ENCODE results near the gene ZFYVE9.
"Not testable (repeated sequence)": the region's sequence is repeated elsewhere in the genome, so short reads cannot be mapped to it uniquely, and the experiment has no call there.

ZFYVE9 gene

GRCh38 chr1:52193985-52194384 is 52.1 kb downstream of the ZFYVE9 start:
- Histone ChIP-seq H3K27me3 (replicated peaks; ENCODE audit: control insufficient read depth, insufficient read depth, low read length) (no peaks in the 10 kb centered on the region), H3K9ac (ENCODE audit: low read length) (no peak overlapping the region), H3K9me3 (ENCODE audit: control insufficient read depth, low read length) (no peaks in the 10 kb centered on the region), H3K36me3 (ENCODE audit: control insufficient read depth, insufficient read depth, low read length, severe bottlenecking) (no peaks in the 10 kb centered on the region), H3K4me1 (ENCODE audit: control insufficient read depth, insufficient read depth, low read length) (no peaks in the 10 kb centered on the region), H3K4me3 (ENCODE audit: low read length) (no peak overlapping the region)
- no peak for DNase-seq (ENCODE audit: low read depth)

DNA sequence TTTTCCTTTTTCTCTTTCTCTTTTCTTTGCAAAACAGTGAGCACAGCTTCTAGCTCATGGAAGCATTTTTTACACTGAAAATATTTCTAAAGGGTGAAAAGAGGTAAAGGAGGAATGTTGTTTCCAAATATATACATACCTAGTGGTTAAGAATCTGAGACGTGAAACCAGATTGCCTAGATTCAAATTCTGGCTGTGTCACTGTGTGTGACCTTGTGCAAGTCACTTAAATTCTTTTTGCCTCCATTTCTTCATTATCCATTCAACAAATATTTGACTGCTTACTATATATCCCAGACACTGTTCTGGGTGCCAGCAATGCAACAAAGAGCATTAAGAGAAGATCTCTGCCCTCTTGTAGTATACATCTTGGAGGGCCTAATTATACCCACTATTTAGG is 53.3 kb downstream of the ZFYVE9 start:
- H3K4me3 ChIP-seq (ENCODE audit: low read length) = no peak overlapping the region

GRCh38 chr1:52203935-52204625 is 62.2 kb downstream of the ZFYVE9 start:
- DNase-seq (ENCODE audit: low read depth) = no peak
- H3K9me3 ChIP-seq (ENCODE audit: control insufficient read depth, low read length) = peaks cover 6% of the 10 kb centered on the region

More for the DNA sequence above, 53.3 kb downstream of the ZFYVE9 start:
- Histone ChIP-seq H3K36me3 (ENCODE audit: control insufficient read depth, insufficient read depth, low read length, severe bottlenecking) (no peaks in the 10 kb centered on the region), H3K27me3 (replicated peaks; ENCODE audit: control insufficient read depth, insufficient read depth, low read length) (no peaks in the 10 kb centered on the region), H3K4me1 (ENCODE audit: control insufficient read depth, insufficient read depth, low read length) (no peaks in the 10 kb centered on the region), H3K9ac (ENCODE audit: low read length) (no peak overlapping the region), H3K9me3 (ENCODE audit: control insufficient read depth, low read length) (no peaks in the 10 kb centered on the region)
- DNase-seq (ENCODE audit: low read depth) = peak; percentile 52

DNA sequence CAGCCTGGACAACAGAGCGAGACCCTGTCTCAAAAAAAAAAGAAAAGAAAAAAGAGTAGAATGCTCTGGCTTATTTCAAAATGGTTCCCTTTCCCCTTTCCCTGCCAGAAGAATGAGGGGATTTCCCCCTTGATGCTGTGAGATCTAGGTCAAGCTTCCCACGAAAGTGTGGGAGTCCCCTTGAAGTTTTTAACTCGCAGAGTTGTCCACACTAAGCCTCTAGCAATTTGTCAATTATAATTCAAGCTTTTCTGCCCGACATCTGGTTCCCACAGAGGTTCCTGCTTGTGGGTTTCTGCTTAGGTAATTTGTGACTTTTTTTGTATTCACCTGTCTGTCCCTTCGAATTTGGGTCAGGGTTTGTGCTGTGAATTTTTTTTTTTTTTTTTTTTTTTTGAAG is 62.8 kb downstream of the ZFYVE9 start:
- H3K9me3 ChIP-seq (ENCODE audit: control insufficient read depth, low read length) = peaks cover 6% of the 10 kb centered on the region
- no peak overlapping the region for H3K9ac ChIP-seq (ENCODE audit: low read length)
- H3K27me3 ChIP-seq (replicated peaks; ENCODE audit: control insufficient read depth, insufficient read depth, low read length) = no peaks in the 10 kb centered on the region
- peaks cover 5% of the 10 kb centered on the region for H3K4me1 ChIP-seq (ENCODE audit: control insufficient read depth, insufficient read depth, low read length)
- H3K4me3 ChIP-seq (ENCODE audit: low read length) = no peak overlapping the region
- DNase-seq (ENCODE audit: low read depth) = no peak
- no peaks in the 10 kb centered on the region for H3K36me3 ChIP-seq (ENCODE audit: control insufficient read depth, insufficient read depth, low read length, severe bottlenecking)

More at GRCh38 chr1:52203935-52204625, 62.2 kb downstream of the ZFYVE9 start:
- Histone ChIP-seq H3K27me3 (replicated peaks; ENCODE audit: control insufficient read depth, insufficient read depth, low read length) (no peaks in the 10 kb centered on the region), H3K36me3 (ENCODE audit: control insufficient read depth, insufficient read depth, low read length, severe bottlenecking) (no peaks in the 10 kb centered on the region), H3K4me3 (ENCODE audit: low read length) (no peak overlapping the region), H3K4me1 (ENCODE audit: control insufficient read depth, insufficient read depth, low read length) (peaks cover 5% of the 10 kb centered on the region), H3K9ac (ENCODE audit: low read length) (no peak overlapping the region)

DNA sequence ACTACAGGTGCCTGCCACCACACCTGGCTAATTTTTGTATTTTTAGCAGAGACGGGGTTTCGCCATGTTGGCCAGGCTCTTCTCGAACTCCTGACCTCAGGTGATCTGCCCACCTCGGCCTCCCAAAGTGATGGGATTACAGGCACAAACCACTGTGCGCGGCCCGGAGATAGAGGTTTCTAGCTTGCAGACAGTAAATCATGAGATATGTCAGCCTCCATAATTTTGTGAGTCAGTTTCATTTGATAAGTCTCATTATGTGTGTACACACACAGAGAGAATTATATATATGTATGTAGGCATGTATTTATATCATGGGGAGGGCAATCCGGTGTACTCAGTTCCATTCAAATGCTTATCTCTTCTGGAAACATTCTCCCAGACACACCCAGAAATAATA is 64.8 kb downstream of the ZFYVE9 start:
- H3K27me3 ChIP-seq (replicated peaks; ENCODE audit: control insufficient read depth, insufficient read depth, low read length); H3K4me3 ChIP-seq (ENCODE audit: low read length); H3K9me3 ChIP-seq (ENCODE audit: control insufficient read depth, low read length); H3K4me1 ChIP-seq (ENCODE audit: control insufficient read depth, insufficient read depth, low read length); H3K36me3 ChIP-seq (ENCODE audit: control insufficient read depth, insufficient read depth, low read length, severe bottlenecking); H3K9ac ChIP-seq (ENCODE audit: low read length); DNase-seq (ENCODE audit: low read depth): not testable (repeated sequence)

- no peaks in the 10 kb centered on the region for H3K27me3 ChIP-seq (replicated peaks; ENCODE audit: control insufficient read depth, insufficient read depth, low read length)
- no peak for DNase-seq (ENCODE audit: low read depth)
- H3K9me3 ChIP-seq (ENCODE audit: control insufficient read depth, low read length) = no peaks in the 10 kb centered on the region
- H3K4me3 ChIP-seq (ENCODE audit: low read length) = no peak overlapping the region
- no peak overlapping the region for H3K9ac ChIP-seq (ENCODE audit: low read length)
- no peaks in the 10 kb centered on the region for H3K4me1 ChIP-seq (ENCODE audit: control insufficient read depth, insufficient read depth, low read length)
- H3K36me3 ChIP-seq (ENCODE audit: control insufficient read depth, insufficient read depth, low read length, severe bottlenecking) = no peaks in the 10 kb centered on the region
These were observed 67.5 kb downstream of the ZFYVE9 start for GRCh38 chr1:52209429-52209828.

GRCh38 chr1:52210044-52210443 is 68.2 kb downstream of the ZFYVE9 start:
- no peak for DNase-seq (ENCODE audit: low read depth)
- H3K9me3 ChIP-seq (ENCODE audit: control insufficient read depth, low read length) = no peaks in the 10 kb centered on the region
- H3K4me1 ChIP-seq (ENCODE audit: control insufficient read depth, insufficient read depth, low read length) = no peaks in the 10 kb centered on the region
- H3K27me3 ChIP-seq (replicated peaks; ENCODE audit: control insufficient read depth, insufficient read depth, low read length) = no peaks in the 10 kb centered on the region
- H3K36me3 ChIP-seq (ENCODE audit: control insufficient read depth, insufficient read depth, low read length, severe bottlenecking) = no peaks in the 10 kb centered on the region
- H3K4me3 ChIP-seq (ENCODE audit: low read length) = no peak overlapping the region
- H3K9ac ChIP-seq (ENCODE audit: low read length) = no peak overlapping the region

- no peak for DNase-seq (ENCODE audit: low read depth)
- Histone ChIP-seq H3K9ac (ENCODE audit: low read length) (no peak overlapping the region), H3K9me3 (ENCODE audit: control insufficient read depth, low read length) (peaks cover 25% of the 10 kb centered on the region), H3K27me3 (replicated peaks; ENCODE audit: control insufficient read depth, insufficient read depth, low read length) (no peaks in the 10 kb centered on the region), H3K4me3 (ENCODE audit: low read length) (no peak overlapping the region), H3K36me3 (ENCODE audit: control insufficient read depth, insufficient read depth, low read length, severe bottlenecking) (peaks cover 18% of the 10 kb centered on the region), H3K4me1 (ENCODE audit: control insufficient read depth, insufficient read depth, low read length) (no peaks in the 10 kb centered on the region)
These were observed 75.1 kb downstream of the ZFYVE9 start for GRCh38 chr1:52216907-52217458.

GRCh38 chr1:52225174-52225573 is 83.3 kb downstream of the ZFYVE9 start:
- Histone ChIP-seq H3K4me3 (ENCODE audit: low read length) (no peak overlapping the region), H3K9me3 (ENCODE audit: control insufficient read depth, low read length) (peaks cover 10% of the 10 kb centered on the region), H3K27me3 (replicated peaks; ENCODE audit: control insufficient read depth, insufficient read depth, low read length) (no peaks in the 10 kb centered on the region), H3K9ac (ENCODE audit: low read length) (no peak overlapping the region), H3K4me1 (ENCODE audit: control insufficient read depth, insufficient read depth, low read length) (no peaks in the 10 kb centered on the region), H3K36me3 (ENCODE audit: control insufficient read depth, insufficient read depth, low read length, severe bottlenecking) (peaks cover 5% of the 10 kb centered on the region)
- no peak for DNase-seq (ENCODE audit: low read depth)

DNA sequence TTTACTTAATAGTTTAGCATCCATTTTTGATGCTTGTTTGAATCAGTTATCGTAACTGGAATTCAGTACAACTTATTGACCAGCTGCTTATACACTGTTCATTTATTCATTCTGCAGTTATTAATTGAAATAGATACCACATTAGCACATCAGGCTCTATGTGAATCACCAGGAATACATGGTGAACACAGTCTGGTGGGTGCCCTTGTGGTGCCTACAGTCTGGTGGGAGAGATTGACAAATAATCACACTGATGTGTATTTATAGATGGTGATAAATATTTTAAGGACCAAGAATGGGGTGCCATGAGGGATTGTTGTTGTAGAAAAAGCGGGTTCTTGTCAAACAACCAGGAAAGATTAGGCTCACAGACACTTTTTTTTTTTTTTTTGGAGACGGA is 87.6 kb downstream of the ZFYVE9 start:
- Histone ChIP-seq H3K4me1 (ENCODE audit: control insufficient read depth, insufficient read depth, low read length) (no peaks in the 10 kb centered on the region), H3K9me3 (ENCODE audit: control insufficient read depth, low read length) (peaks cover 10% of the 10 kb centered on the region), H3K4me3 (ENCODE audit: low read length) (no peak overlapping the region), H3K36me3 (ENCODE audit: control insufficient read depth, insufficient read depth, low read length, severe bottlenecking) (peaks cover 5% of the 10 kb centered on the region), H3K9ac (ENCODE audit: low read length) (no peak overlapping the region), H3K27me3 (replicated peaks; ENCODE audit: control insufficient read depth, insufficient read depth, low read length) (no peaks in the 10 kb centered on the region)
- DNase-seq (ENCODE audit: low read depth) = no peak

DNA sequence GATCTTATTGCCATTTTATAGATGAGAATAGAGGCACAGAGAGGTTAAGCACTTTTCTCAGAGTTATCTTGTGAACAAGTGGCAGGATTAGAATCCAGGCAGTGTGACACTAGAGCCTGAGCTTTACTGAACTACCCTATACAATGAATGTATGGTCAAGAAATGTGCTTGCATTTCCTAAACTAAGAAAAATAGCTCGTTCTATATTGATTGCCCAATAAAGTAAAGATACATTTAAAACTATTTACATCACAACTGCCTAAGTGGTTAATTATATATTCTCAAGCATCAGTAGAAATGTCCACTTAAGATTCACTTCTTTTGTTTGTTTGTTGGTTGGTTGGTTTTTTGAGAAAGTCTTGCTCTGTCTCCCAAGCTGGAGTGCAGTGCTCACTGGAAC is 91.6 kb downstream of the ZFYVE9 start:
- peaks cover 22% of the 10 kb centered on the region for H3K4me1 ChIP-seq (ENCODE audit: control insufficient read depth, insufficient read depth, low read length)
- H3K4me3 ChIP-seq (ENCODE audit: low read length) = no peak overlapping the region
- H3K36me3 ChIP-seq (ENCODE audit: control insufficient read depth, insufficient read depth, low read length, severe bottlenecking) = no peaks in the 10 kb centered on the region
- no peaks in the 10 kb centered on the region for H3K27me3 ChIP-seq (replicated peaks; ENCODE audit: control insufficient read depth, insufficient read depth, low read length)
- no peaks in the 10 kb centered on the region for H3K9me3 ChIP-seq (ENCODE audit: control insufficient read depth, low read length)
- DNase-seq (ENCODE audit: low read depth) = no peak
- no peak overlapping the region for H3K9ac ChIP-seq (ENCODE audit: low read length)

DNA sequence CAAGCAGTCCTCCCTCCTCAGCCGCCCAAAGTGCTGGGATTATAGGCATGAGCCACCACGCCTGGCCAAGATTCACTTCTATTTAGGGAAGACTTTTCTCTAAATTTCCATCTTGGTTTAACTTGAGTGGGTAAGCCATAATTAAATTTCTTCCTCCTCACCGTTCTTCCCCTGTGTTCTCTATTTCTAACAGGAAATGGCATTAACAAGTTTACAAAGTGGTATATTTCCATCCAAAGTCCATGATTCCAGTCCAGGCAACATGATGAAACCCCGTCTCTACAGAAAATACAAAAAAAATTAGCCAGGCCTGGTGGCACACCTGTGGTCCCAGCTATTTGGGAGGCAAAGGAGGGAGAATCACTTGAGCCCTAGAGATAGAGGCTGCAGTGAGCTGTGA is 92.1 kb downstream of the ZFYVE9 start:
- no peak for DNase-seq (ENCODE audit: low read depth)
- Histone ChIP-seq H3K27me3 (replicated peaks; ENCODE audit: control insufficient read depth, insufficient read depth, low read length) (no peaks in the 10 kb centered on the region), H3K4me1 (ENCODE audit: control insufficient read depth, insufficient read depth, low read length) (peaks cover 28% of the 10 kb centered on the region), H3K36me3 (ENCODE audit: control insufficient read depth, insufficient read depth, low read length, severe bottlenecking) (no peaks in the 10 kb centered on the region), H3K9me3 (ENCODE audit: control insufficient read depth, low read length) (no peaks in the 10 kb centered on the region), H3K9ac (ENCODE audit: low read length) (no peak overlapping the region), H3K4me3 (ENCODE audit: low read length) (no peak overlapping the region)

Measured in adipocyte (in vitro differentiated cells).